Karpas-422 (cell line): ENCODE data around the gene MYH9. TPM values are rescaled to one million over a fixed set of nuclear protein-coding genes. Genes with fewer than 3 reads are reported as not detected.

ENCODE experiments used
- DNase-seq: peaks from one replicate; pipeline ENCODE4 v3.0.0-alpha.2; 2015
- H2AFZ ChIP-seq: fragments of 200-600 bp; sonication (generic); 2 replicates; pipeline ENCODE4 v1.6.1; 2014; ENCODE audit warnings: antibody characterized with exemption, low read length, mixed read lengths
- H3K27ac ChIP-seq: fragments of 200-600 bp; sonication (generic); 2 replicates; pipeline ENCODE4 v1.5.1; 2014; ENCODE audit warnings: mild to moderate bottlenecking, low read length, moderate library complexity
- H3K27me3 ChIP-seq: fragments of 200-600 bp; sonication (generic); 2 replicates; pipeline ENCODE4 v1.6.1; 2014; ENCODE audit warnings: low read length, mixed read lengths
- H3K36me3 ChIP-seq: fragments of 200-600 bp; sonication (generic); 2 replicates; pipeline ENCODE4 v1.6.1; 2014; ENCODE audit warnings: low read length, mixed read lengths; ENCODE audit not compliant: insufficient read depth
- H3K4me1 ChIP-seq: fragments of 200-600 bp; sonication (generic); 2 replicates; pipeline ENCODE4 v1.6.1; 2014; ENCODE audit warnings: mild to moderate bottlenecking, low read length, mixed read lengths
- H3K4me2 ChIP-seq: fragments of 200-600 bp; sonication (generic); 2 replicates; pipeline ENCODE4 v1.6.1; 2014; ENCODE audit warnings: low read length, low read depth, mild to moderate bottlenecking; ENCODE audit not compliant: poor library complexity, severe bottlenecking
- H3K4me3 ChIP-seq: fragments of 200-600 bp; sonication (generic); 2 replicates; pipeline ENCODE4 v1.5.1; 2014; ENCODE audit warnings: mild to moderate bottlenecking, antibody characterized with exemption, low read length, mixed read lengths
- H3K79me2 ChIP-seq: fragments of 200-600 bp; sonication (generic); 2 replicates; pipeline ENCODE4 v1.6.1; 2014; ENCODE audit warnings: mild to moderate bottlenecking, low read length, mixed read lengths
- H3K9ac ChIP-seq: fragments of 200-600 bp; sonication (generic); 2 replicates; pipeline ENCODE4 v1.6.0; 2014; ENCODE audit warnings: low read length
- H3K9me2 ChIP-seq: fragments of 200-600 bp; sonication (generic), shearing (Covaris generic); replicated peaks from 2 replicates; pipeline ENCODE4 v1.6.0; 2014; ENCODE audit warnings: mild to moderate bottlenecking, low read length, moderate library complexity; ENCODE audit not compliant: insufficient read depth
- H3K9me3 ChIP-seq: fragments of 300-700, 200-600 bp; sonication (generic); 2 replicates; pipeline ENCODE4 v1.6.1; 2014; ENCODE audit warnings: low read length, mixed read lengths
- H4K20me1 ChIP-seq: fragments of 200-600 bp; sonication (generic); 2 replicates; pipeline ENCODE4 v1.6.1; 2014; ENCODE audit warnings: mild to moderate bottlenecking, antibody characterized with exemption, low read length, low read depth; ENCODE audit not compliant: insufficient read depth
- total RNA-seq: library from RNA; depleted of rRNA; stranded (reverse); fragments of >200 nt; shearing (Covaris generic); gene quantifications from 2 replicates; pipeline ENCODE4 v1.2.3, GENCODE V29; 2014; ENCODE audit warnings: low replicate concordance

The MYH9 gene
- total RNA-seq, 1 experiment from 2014 or later = 57.5 TPM

DNA sequence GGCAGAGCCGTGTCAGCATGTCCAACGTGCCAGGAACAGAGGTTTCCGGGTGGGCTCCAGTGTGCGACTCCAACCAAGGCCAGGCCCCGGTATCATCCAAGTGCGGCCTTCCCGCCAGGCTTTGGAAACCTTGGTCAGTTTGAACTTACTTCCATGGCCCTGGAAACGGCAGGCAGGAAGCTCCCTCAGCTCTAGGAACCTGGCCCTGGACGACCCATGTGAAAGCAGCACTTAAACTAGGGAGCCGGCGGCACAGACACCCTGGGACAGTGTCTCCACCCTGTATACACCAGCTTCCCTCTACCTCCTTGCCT is 65.2 kb downstream of the MYH9 start:
- Histone ChIP-seq H3K4me2 (no peak overlapping the region), H3K9me3 (no peaks in the 10 kb centered on the region), H3K4me1 (no peaks in the 10 kb centered on the region), H3K79me2 (no peaks in the 10 kb centered on the region), H3K9ac (no peak overlapping the region), H3K9me2 (no peaks in the 10 kb centered on the region), H4K20me1 (0 out of 2 replicates have a peak, but pooled peaks cover 5% of the 10 kb centered on the region), H3K27ac (no peak overlapping the region), H3K4me3 (no peak overlapping the region), H3K27me3 (no peaks in the 10 kb centered on the region), H3K36me3 (peaks cover 5% of the 10 kb centered on the region), H2AFZ (no peak overlapping the region)
- DNase-seq = no peak

DNA sequence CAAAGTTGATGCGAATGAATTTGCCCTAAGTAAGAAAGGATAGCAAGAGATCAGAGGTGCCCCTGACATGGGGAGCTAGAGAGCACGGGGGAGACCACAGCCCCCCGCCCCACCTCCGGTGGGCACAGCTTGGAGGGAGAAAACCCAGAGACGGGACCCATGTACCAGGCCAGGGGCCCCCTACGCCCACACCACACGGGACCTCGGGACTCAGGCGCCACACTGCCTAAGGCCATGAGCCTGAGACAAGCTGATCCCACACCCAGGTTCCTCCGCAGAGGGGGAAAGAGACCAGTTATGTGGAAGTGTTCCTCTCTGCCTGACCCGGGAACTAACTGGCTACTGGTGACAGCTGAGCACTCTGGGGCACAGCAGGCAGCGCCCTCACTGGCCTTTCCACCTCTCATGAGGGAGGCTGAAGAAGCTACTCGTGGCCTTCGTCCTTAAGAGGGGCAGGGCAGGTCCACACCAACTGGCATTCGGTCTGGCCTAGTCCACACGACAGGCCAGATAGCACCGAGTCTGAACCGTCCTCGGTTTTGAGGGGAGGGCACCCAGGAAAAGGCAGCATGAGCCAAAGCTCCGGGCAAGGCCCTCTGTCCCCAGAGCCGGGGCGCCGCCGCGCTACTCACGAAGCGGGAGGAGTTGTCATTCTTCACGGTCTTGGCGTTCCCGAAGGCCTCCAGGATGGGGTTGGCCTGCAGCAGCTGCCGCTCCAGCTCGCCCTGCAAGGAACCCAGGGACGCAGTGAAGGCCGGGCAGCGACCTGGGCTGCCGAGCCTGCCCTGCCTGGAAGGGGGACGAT is 65.8 kb downstream of the MYH9 start:
- no peak for DNase-seq
- Histone ChIP-seq H3K79me2 (no peaks in the 10 kb centered on the region), H3K27me3 (no peaks in the 10 kb centered on the region), H3K4me1 (no peaks in the 10 kb centered on the region), H4K20me1 (0 out of 2 replicates have a peak, but pooled peaks cover 5% of the 10 kb centered on the region), H3K4me2 (no peak overlapping the region), H3K9me3 (no peaks in the 10 kb centered on the region), H3K9ac (no peak overlapping the region), H3K27ac (no peak overlapping the region), H3K4me3 (no peak overlapping the region), H3K36me3 (peaks cover 5% of the 10 kb centered on the region), H3K9me2 (no peaks in the 10 kb centered on the region), H2AFZ (no peak overlapping the region)

DNA sequence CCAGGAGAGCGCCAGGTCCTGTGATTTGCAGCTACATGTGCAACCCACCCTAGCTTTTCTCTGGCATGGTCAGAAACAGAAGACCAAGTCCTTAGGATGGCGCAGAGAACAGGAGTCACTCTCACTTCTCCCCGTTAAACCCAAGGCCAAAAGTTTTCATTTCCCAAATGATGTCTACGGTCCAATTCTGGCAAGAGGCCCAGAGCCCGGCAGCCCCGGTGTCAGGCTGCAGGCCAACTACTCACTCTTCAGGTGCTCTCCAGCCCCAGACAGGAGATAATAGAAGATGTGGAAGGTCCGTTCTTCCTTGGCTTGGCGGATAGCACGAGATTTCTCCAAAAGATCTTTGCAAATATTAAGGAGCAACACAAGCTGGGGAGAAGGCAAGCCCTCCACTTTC is 67.2 kb downstream of the MYH9 start:
- DNase-seq = no peak
- no peaks in the 10 kb centered on the region for H3K4me1 ChIP-seq
- peaks cover 5% of the 10 kb centered on the region for H3K36me3 ChIP-seq
- H3K27me3 ChIP-seq = no peaks in the 10 kb centered on the region
- no peak overlapping the region for H3K4me2 ChIP-seq
- no peaks in the 10 kb centered on the region for H3K9me3 ChIP-seq
- no peak overlapping the region for H3K9ac ChIP-seq
- H3K79me2 ChIP-seq = no peaks in the 10 kb centered on the region
- no peak overlapping the region for H3K27ac ChIP-seq
- H2AFZ ChIP-seq = no peak overlapping the region
- H3K9me2 ChIP-seq = no peaks in the 10 kb centered on the region
- H4K20me1 ChIP-seq = 0 out of 2 replicates have a peak, but pooled peaks cover 5% of the 10 kb centered on the region
- no peak overlapping the region for H3K4me3 ChIP-seq

DNA sequence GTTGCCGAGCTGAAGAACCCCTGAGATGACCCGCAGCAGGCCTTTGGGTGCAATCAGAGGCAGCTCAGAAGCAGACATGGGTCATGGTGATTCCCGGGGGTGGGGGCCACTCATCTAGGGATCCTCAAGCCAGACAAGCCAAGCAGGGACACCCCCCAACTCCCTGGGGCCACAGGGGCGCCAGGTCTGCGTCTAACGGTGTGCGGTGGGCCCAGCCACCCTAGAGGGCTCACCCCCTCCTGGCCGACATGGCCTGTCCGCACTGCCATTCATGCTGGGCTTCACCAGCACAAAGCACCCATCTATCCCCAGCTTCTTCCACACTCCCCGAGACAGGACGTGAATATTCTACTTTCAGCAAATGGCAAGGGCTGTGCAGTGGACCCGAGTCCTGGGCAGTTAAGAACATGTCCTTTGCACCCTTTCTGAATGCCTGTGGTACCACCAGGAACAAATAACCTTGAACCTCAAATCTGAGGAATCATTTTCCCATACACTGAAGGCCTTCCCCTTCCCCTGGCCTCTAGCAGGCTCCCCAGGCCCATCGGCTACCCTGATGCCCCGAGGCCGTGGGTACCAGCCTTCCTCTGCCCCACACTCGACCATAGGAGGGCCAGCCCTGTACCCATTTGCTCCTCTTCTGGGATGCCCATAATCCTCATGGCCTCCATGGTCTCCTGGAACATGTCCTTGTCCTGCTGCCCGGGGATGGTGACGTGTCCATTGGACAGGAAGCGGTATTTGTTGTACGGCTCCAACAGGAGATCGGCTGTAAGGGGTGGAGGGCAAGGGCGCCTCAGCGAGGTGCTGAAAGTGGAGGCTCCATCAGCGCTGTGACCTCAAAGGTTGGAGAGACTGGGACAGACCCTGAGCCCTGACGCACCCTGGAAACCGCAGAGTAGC is 67.9 kb downstream of the MYH9 start:
- no peak for DNase-seq
- H3K79me2 ChIP-seq = no peaks in the 10 kb centered on the region

DNA sequence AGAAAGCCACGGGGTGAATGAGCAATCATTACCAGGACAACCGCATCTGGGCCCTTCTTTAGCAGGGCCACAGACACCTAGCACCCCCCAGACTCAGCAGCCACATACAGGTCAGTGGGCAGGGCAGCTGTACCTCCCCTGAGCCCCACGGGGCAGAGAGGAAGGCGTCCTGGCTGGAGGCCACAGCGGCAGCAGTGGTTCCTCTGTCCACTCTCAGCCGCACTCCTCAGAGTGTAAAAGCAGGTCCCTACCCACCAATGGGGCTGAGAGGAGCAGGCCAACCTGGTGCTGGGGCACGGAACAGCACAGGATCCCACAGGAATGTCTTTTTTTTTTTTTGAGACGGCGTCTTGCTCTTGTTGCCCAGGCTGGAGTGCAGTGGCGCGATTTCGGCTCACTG is 69.3 kb downstream of the MYH9 start:
- Histone ChIP-seq H3K9ac (no peak overlapping the region), H3K27ac (no peak overlapping the region), H3K79me2 (no peaks in the 10 kb centered on the region), H3K9me3 (no peaks in the 10 kb centered on the region), H3K27me3 (no peaks in the 10 kb centered on the region), H3K9me2 (no peaks in the 10 kb centered on the region), H3K4me2 (no peak overlapping the region), H4K20me1 (no peaks in the 10 kb centered on the region), H3K4me1 (no peaks in the 10 kb centered on the region), H3K36me3 (peaks cover 3% of the 10 kb centered on the region), H2AFZ (no peak overlapping the region), H3K4me3 (no peak overlapping the region)
- DNase-seq = no peak

More for the DNA sequence above, 67.9 kb downstream of the MYH9 start:
- Histone ChIP-seq H3K9me2 (no peaks in the 10 kb centered on the region), H3K27ac (no peak overlapping the region), H3K4me3 (no peak overlapping the region), H4K20me1 (0 out of 2 replicates have a peak, but pooled peaks cover 3% of the 10 kb centered on the region), H3K4me1 (no peaks in the 10 kb centered on the region), H3K36me3 (peaks cover 5% of the 10 kb centered on the region), H3K9me3 (no peaks in the 10 kb centered on the region), H3K9ac (no peak overlapping the region), H2AFZ (no peak overlapping the region), H3K4me2 (no peak overlapping the region), H3K27me3 (no peaks in the 10 kb centered on the region)

DNA sequence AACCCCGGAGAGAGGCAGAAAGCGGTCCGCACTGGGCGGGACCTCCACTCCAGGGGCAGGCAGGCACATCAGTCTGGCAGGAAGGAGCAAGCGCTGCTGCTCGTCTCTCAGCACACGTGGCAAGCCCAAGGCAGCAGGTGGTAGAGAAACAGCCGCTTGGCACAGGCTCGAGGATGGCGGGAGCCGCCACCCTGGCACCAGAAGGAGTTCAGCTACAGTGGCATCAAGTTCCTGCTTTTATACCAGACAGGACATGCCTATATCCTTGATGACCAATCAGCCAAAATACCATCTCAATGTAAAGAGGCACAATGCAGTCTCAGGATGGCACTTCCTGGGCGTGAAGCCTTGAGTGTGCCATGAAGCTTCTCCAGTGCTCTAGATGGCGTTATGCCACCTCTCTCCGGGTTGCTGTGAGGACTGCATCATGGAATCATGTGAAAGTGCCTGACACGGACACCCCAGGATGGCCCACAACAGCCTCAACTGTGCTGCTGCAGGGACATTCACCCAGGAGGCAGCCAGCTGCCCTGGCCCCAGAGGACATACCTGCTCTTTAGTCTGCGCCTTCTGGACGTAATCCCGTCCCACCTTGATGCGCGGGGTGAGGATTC is 70.0 kb downstream of the MYH9 start:
- Histone ChIP-seq H3K9ac (no peak overlapping the region), H3K27ac (no peak overlapping the region), H3K79me2 (no peaks in the 10 kb centered on the region), H2AFZ (no peak overlapping the region), H3K9me2 (no peaks in the 10 kb centered on the region), H4K20me1 (no peaks in the 10 kb centered on the region), H3K4me3 (no peak overlapping the region), H3K9me3 (no peaks in the 10 kb centered on the region), H3K4me2 (no peak overlapping the region), H3K27me3 (no peaks in the 10 kb centered on the region), H3K4me1 (no peaks in the 10 kb centered on the region), H3K36me3 (peaks cover 3% of the 10 kb centered on the region)
- DNase-seq = no peak

DNA sequence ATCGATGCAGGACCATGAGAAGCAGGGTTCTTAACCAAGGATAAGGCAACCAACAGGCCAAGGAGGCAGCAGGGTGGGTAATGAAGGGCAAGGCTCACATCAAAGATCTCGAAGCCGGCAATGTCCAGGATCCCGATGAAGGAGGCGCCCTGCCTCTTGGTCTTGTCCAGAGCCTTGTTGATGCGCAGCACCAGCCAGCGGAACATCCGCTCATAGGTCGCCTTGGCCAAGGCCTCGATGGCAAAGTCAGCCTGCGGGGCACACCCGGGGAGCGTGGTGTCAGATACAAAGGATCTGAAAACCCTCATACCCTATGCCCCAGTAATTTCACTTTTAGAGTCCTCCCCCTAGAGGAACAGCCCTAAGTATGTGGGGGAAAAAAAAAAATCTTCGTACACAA is 71.3 kb downstream of the MYH9 start:
- H3K4me1 ChIP-seq = no peaks in the 10 kb centered on the region
- no peak for DNase-seq
- no peaks in the 10 kb centered on the region for H4K20me1 ChIP-seq
- H3K4me3 ChIP-seq = no peak overlapping the region
- H3K4me2 ChIP-seq = no peak overlapping the region
- no peaks in the 10 kb centered on the region for H3K79me2 ChIP-seq
- no peaks in the 10 kb centered on the region for H3K9me2 ChIP-seq
- peaks cover 9% of the 10 kb centered on the region for H3K36me3 ChIP-seq
- H3K9me3 ChIP-seq = no peaks in the 10 kb centered on the region
- H3K27me3 ChIP-seq = no peaks in the 10 kb centered on the region
- H2AFZ ChIP-seq = no peak overlapping the region
- no peak overlapping the region for H3K27ac ChIP-seq
- H3K9ac ChIP-seq = no peak overlapping the region

DNA sequence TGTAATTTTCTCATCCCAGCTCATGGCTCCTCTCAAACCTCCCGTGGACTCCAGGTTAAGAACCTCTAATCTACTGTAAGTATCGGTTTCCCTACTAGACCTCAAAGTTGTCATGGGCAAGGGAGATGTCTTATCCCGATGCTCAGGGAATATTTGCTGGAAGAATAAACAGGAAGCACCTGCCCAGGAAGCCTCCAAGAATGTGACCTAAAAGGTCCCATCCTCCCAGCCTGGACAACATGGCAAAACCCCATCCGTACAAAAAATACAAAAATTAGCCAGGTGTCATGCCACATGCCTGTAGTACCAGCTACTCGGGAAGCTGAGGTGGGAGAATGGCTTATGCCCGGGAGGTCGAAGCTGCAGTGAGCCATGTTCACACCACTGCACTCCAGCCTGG is 72.4 kb downstream of the MYH9 start:
- no peaks in the 10 kb centered on the region for H4K20me1 ChIP-seq
- H3K9me3 ChIP-seq = no peaks in the 10 kb centered on the region
- H3K4me2 ChIP-seq = no peak overlapping the region
- H3K4me1 ChIP-seq = no peaks in the 10 kb centered on the region
- no peak overlapping the region for H3K4me3 ChIP-seq
- H3K27ac ChIP-seq = no peak overlapping the region
- no peaks in the 10 kb centered on the region for H3K27me3 ChIP-seq
- no peaks in the 10 kb centered on the region for H3K9me2 ChIP-seq
- H3K79me2 ChIP-seq = no peaks in the 10 kb centered on the region
- no peak for DNase-seq
- H3K9ac ChIP-seq = no peak overlapping the region
- no peak overlapping the region for H2AFZ ChIP-seq
- peaks cover 11% of the 10 kb centered on the region for H3K36me3 ChIP-seq
